Sigmoid colon (tissue), 7 donors: ENCODE measurements around the gene CNTN1. TPM values are rescaled to one million over a fixed set of nuclear protein-coding genes. Genes with fewer than 3 reads are reported as not detected.
A peak's percentile ranks its signal among the peaks of the same experiment; 100 is the strongest.

Experiments
- DNase-seq: peaks from one replicate; pipeline ENCODE4 v3.0.0-alpha.2; 2019
- H3K27ac ChIP-seq, 4 donors: fragments of 200-600 bp; sonication (generic); one replicate each; pipeline ENCODE4 v1.5.1; 2016 to 2019; ENCODE audit warnings: mild to moderate bottlenecking in 1 of 4
- H3K27me3 ChIP-seq, 3 donors: fragments of 200-600 bp; sonication (generic); one replicate each; pipeline ENCODE4 v1.5.1; 2019; ENCODE audit warnings: mild to moderate bottlenecking in 1 of 3
- H3K36me3 ChIP-seq, 4 donors: fragments of 200-600 bp; sonication (generic); one replicate each; pipeline ENCODE4 v1.5.1; 2016 to 2019
- H3K4me1 ChIP-seq, 4 donors: fragments of 200-600 bp; sonication (generic); one replicate each; pipeline ENCODE4 v1.5.1; 2017 to 2019
- H3K4me3 ChIP-seq, 4 donors: fragments of 200-600 bp; sonication (generic); one replicate each; pipeline ENCODE4 v1.5.1; 2017 to 2019; ENCODE audit warnings: mild to moderate bottlenecking in 2 of 4, moderate library complexity in 1 of 4
- H3K9me3 ChIP-seq, 4 donors: fragments of 200-600 bp in 3 of 4; sonication (generic) in 3 of 4; one replicate each; pipeline versions ENCODE4 v1.5.1 to v1.6.1; 2013 to 2019
- CTCF ChIP-seq, 4 experiments: fragments of 450-650 bp in 3 of 4; fragments of 200-600 bp in 1 of 4; IDR thresholded peaks; one replicate each; pipeline ENCODE4 v1.5.1; 2016 to 2019; ENCODE audit warnings: antibody characterized with exemption in 4 of 4, mild to moderate bottlenecking in 3 of 4, moderate library complexity in 2 of 4
- EP300 ChIP-seq, 4 donors: sonication (generic); formaldehyde crosslinking; IDR thresholded peaks; one replicate each; pipeline ENCODE4 v1.6.1; 2017; ENCODE audit warnings: antibody characterized with exemption in 4 of 4
- POLR2A ChIP-seq, 2 donors: fragments of 450-650 bp; IDR thresholded peaks; one replicate each; pipeline ENCODE4 v1.6.1; 2016; ENCODE audit warnings: antibody characterized with exemption in 2 of 2, mild to moderate bottlenecking in 2 of 2, moderate library complexity in 2 of 2
- POLR2AphosphoS5 ChIP-seq, 4 donors: sonication (generic); formaldehyde crosslinking; IDR thresholded peaks; one replicate each; pipeline ENCODE4 v1.6.1; 2017; ENCODE audit warnings: antibody characterized with exemption in 4 of 4
- WGBS, 2 donors: extraction: QIAGEN DNeasy Blood & Tissue Kit; methylation state at CpG; one replicate each; pipeline ENCODE4 v1.1.7; 2013; 5-methylcytosine and 5-hydroxymethylcytosine counted together
- intact Hi-C: fragments of 100-400 bp; cut with DNase I; formaldehyde crosslinking; loops from one replicate; pipeline ENCODE4 v1.15.1; 2023
- polyA plus RNA-seq, 3 donors: library from polyadenylated mRNA; stranded (reverse); fragments of 200-250 nt; gene quantifications; one replicate each; pipeline ENCODE4 v1.2.3, GENCODE V29; 2013
- total RNA-seq, 4 donors: library from RNA; depleted of rRNA; stranded (reverse); fragments of >200 nt; gene quantifications; one replicate each; pipeline ENCODE4 v1.1.0, GENCODE V29; 2016
- donor health status: healthy with polysubstance abuse.
- donor health status: Bipolar disorder and iron deficiency.
- donor health status: healthy.

CNTN1 gene
- total and polyA plus RNA-seq, 7 donors: 0.46 to 23.2 (median 5.9) TPM

GRCh38 chr12:41108032-41108431 lies 415.8 kb downstream of the CNTN1 start:
- TF ChIP-seq EP300 (IDR thresholded peaks at IDR 0.05) (peak in 1 of 4 donors; percentile 41), POLR2A (IDR thresholded peaks at IDR 0.05) (no peak), POLR2AphosphoS5 (IDR thresholded peaks at IDR 0.05) (peak in 3 of 4 donors; percentile 15 to 62 (median 60)), CTCF (IDR thresholded peaks at IDR 0.05) (no peak)
- H3K9me3 ChIP-seq: no peaks in the 10 kb centered on the region
- 26 to 55% methylated on average over 4 of the region's 4 CpGs for WGBS, 2 donors
- H3K36me3 ChIP-seq: no peaks in the 10 kb centered on the region
- intact Hi-C loops: loop anchor here (5.0 kb wide), 1 partner anchor 79 kb away; the partner anchor contains the start of gene PDZRN4
- no peak overlapping the region for H3K4me3 ChIP-seq
- peak overlapping the region in 2 of 4 donors; percentile 50 to 59 for H3K27ac ChIP-seq
- peaks cover 0 to 36% (median 19%) of the 10 kb centered on the region in 4 donors for H3K4me1 ChIP-seq
- no peaks in the 10 kb centered on the region for H3K27me3 ChIP-seq
- peak; percentile 81 for DNase-seq

GRCh38 chr12:41112903-41113302 lies 420.7 kb downstream of the CNTN1 start:
- Histone ChIP-seq H3K27me3 (no peaks in the 10 kb centered on the region), H3K9me3 (no peaks in the 10 kb centered on the region), H3K27ac (no peak overlapping the region), H3K4me3 (no peak overlapping the region), H3K36me3 (no peaks in the 10 kb centered on the region), H3K4me1 (peaks cover 0 to 16% (median 14%) of the 10 kb centered on the region in 4 donors)
- intact Hi-C loops: no loop called here
- DNase-seq: no peak
- TF ChIP-seq POLR2A (IDR thresholded peaks at IDR 0.05) (no peak), POLR2AphosphoS5 (IDR thresholded peaks at IDR 0.05) (no peak), EP300 (IDR thresholded peaks at IDR 0.05) (no peak), CTCF (IDR thresholded peaks at IDR 0.05) (no peak)
- WGBS, 2 donors: 73 to 92% methylated on average over 2 of the region's 2 CpGs

DNA sequence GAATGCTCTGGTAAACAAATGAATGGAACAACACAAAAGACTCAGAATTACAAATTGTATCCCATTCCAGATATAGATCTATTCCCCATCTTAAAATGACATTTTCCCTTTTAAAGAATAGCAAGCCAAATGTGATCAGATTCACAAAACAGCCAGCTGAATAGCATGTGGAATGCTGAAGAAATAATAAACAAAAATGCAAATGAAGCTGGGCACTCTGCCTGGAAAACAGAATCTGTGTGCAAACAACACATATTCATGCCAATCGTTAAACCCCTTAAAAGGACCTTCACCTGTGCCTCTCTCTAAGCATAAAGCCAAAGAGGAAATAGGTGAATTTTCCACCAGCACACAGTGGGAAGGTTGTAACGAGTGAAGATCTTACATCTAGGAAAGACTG lies 428.0 kb downstream of the CNTN1 start:
- no peak overlapping the region for H3K27ac ChIP-seq
- H3K9me3 ChIP-seq: no peaks in the 10 kb centered on the region
- DNase-seq: no peak
- no peak for TF ChIP-seq POLR2AphosphoS5 (IDR thresholded peaks at IDR 0.05)
- TF ChIP-seq EP300 (IDR thresholded peaks at IDR 0.05): no peak
- no peak for TF ChIP-seq CTCF (IDR thresholded peaks at IDR 0.05)
- TF ChIP-seq POLR2A (IDR thresholded peaks at IDR 0.05): no peak
- H3K4me3 ChIP-seq: no peak overlapping the region
- no peaks in the 10 kb centered on the region for H3K36me3 ChIP-seq
- peaks cover 0 to 17% (median 6%) of the 10 kb centered on the region in 4 donors for H3K4me1 ChIP-seq
- 57 to 70% methylated on average over 2 of the region's 2 CpGs for WGBS, 2 donors
- intact Hi-C loops: no loop called here
- no peaks in the 10 kb centered on the region for H3K27me3 ChIP-seq

GRCh38 chr12:41121374-41121773 lies 429.1 kb downstream of the CNTN1 start:
- no peak for TF ChIP-seq POLR2A (IDR thresholded peaks at IDR 0.05)
- TF ChIP-seq EP300 (IDR thresholded peaks at IDR 0.05): no peak
- no peak for TF ChIP-seq POLR2AphosphoS5 (IDR thresholded peaks at IDR 0.05)
- TF ChIP-seq CTCF (IDR thresholded peaks at IDR 0.05): no peak
- Histone ChIP-seq H3K4me1 (peaks cover 0 to 17% (median 6%) of the 10 kb centered on the region in 4 donors), H3K27ac (no peak overlapping the region), H3K9me3 (no peaks in the 10 kb centered on the region), H3K4me3 (no peak overlapping the region), H3K36me3 (no peaks in the 10 kb centered on the region), H3K27me3 (no peaks in the 10 kb centered on the region)
- no peak for DNase-seq
- intact Hi-C loops: no loop called here
